SK-N-SH treated with all-trans-retinoic acid at 6 μM for 48 hours (cell line): ENCODE data around the gene SHISA2.

Experiments used
- ATAC-seq: fragments of 200-7000 bp; cut with Tn5 transposase; 3 replicates; pipeline ENCODE4 v1.9.1; 2020; ENCODE audit warnings: mild to moderate bottlenecking, moderate library complexity
- ARNTL ChIP-seq: fragments of 450-650 bp; formaldehyde crosslinking; IDR thresholded peaks from 2 replicates; pipeline ENCODE4 v1.5.0; 2020; ENCODE audit warnings: low read depth, mild to moderate bottlenecking, moderate library complexity, borderline replicate concordance
- BACH2 ChIP-seq: fragments of 250-450 bp; sonication (Bioruptor Pico); IDR thresholded peaks from 2 replicates; pipeline ENCODE4 v1.9.0; 2021; ENCODE audit warnings: mild to moderate bottlenecking, borderline replicate concordance
- CREB5 ChIP-seq: fragments of 250-450 bp; sonication (Bioruptor Pico); IDR thresholded peaks from 2 replicates; pipeline ENCODE4 v1.5.1; 2020; ENCODE audit warnings: low read depth, mild to moderate bottlenecking, moderate library complexity
- CSDC2 ChIP-seq: fragments of 250-450 bp; sonication (Bioruptor Pico); IDR thresholded peaks from 2 replicates; pipeline ENCODE4 v1.5.0; 2020; ENCODE audit warnings: mild to moderate bottlenecking, moderate library complexity
- CSRNP3 ChIP-seq: fragments of 250-450 bp; sonication (Bioruptor Pico); IDR thresholded peaks from 2 replicates; pipeline ENCODE4 v1.5.1; 2021; ENCODE audit warnings: mild to moderate bottlenecking, moderate library complexity
- ESRRG ChIP-seq: fragments of 250-450 bp; sonication (Bioruptor Pico); IDR thresholded peaks from 2 replicates; pipeline ENCODE4 v1.6.1; 2021; ENCODE audit warnings: mild to moderate bottlenecking
- GLIS3 ChIP-seq: fragments of 250-450 bp; sonication (Bioruptor Pico); IDR thresholded peaks from 2 replicates; pipeline ENCODE4 v1.5.0; 2020; ENCODE audit warnings: mild to moderate bottlenecking, moderate library complexity
- ISL1 ChIP-seq: fragments of 250-450 bp; sonication (Bioruptor Pico); IDR thresholded peaks from 2 replicates; pipeline ENCODE4 v2.1.2; 2022; ENCODE audit warnings: mild to moderate bottlenecking, moderate library complexity
- OSR1 ChIP-seq: fragments of 250-450 bp; sonication (Bioruptor Pico); IDR thresholded peaks from 2 replicates; pipeline ENCODE4 v1.8.0; 2022; ENCODE audit warnings: moderate library complexity, mild to moderate bottlenecking, inconsistent platforms
- POU6F1 ChIP-seq: fragments of 250-450 bp; sonication (Bioruptor Pico); IDR thresholded peaks from 2 replicates; pipeline ENCODE4 v1.8.0; 2021; ENCODE audit warnings: low read depth, mild to moderate bottlenecking, moderate library complexity, borderline replicate concordance
- PPARA ChIP-seq: fragments of 250-450 bp; sonication (Bioruptor Pico); IDR thresholded peaks from 2 replicates; pipeline ENCODE4 v1.5.0; 2020; ENCODE audit warnings: mild to moderate bottlenecking, borderline replicate concordance
- RARB ChIP-seq: fragments of 250-450 bp; sonication (Bioruptor Pico); IDR thresholded peaks from 2 replicates; pipeline ENCODE4 v1.8.0; 2021; ENCODE audit warnings: mild to moderate bottlenecking, moderate library complexity
- SNAI2 ChIP-seq: fragments of 250-450 bp; sonication (Bioruptor Pico); IDR thresholded peaks from 2 replicates; pipeline ENCODE4 v1.5.0; 2020; ENCODE audit warnings: mild to moderate bottlenecking, moderate library complexity
- TCF4 ChIP-seq: fragments of 250-450 bp; sonication (Bioruptor Pico); IDR thresholded peaks from 2 replicates; pipeline ENCODE4 v1.8.0; 2021; ENCODE audit warnings: mild to moderate bottlenecking, moderate library complexity, borderline replicate concordance
- TOX ChIP-seq: fragments of 250-450 bp; sonication (Bioruptor Pico); IDR thresholded peaks from 2 replicates; pipeline ENCODE4 v1.8.0; 2021; ENCODE audit warnings: mild to moderate bottlenecking, moderate library complexity, borderline replicate concordance
- ZC3H10 ChIP-seq: fragments of 250-450 bp; sonication (Bioruptor Pico); IDR thresholded peaks from 2 replicates; pipeline ENCODE4 v1.5.1; 2021; ENCODE audit warnings: mild to moderate bottlenecking, moderate library complexity
- ZFP3 ChIP-seq: fragments of 250-450 bp; sonication (Bioruptor Pico); IDR thresholded peaks from 2 replicates; pipeline ENCODE4 v1.5.0; 2020; ENCODE audit warnings: mild to moderate bottlenecking, moderate library complexity
- ZFP30 ChIP-seq: fragments of 450-650 bp; formaldehyde crosslinking; IDR thresholded peaks from 2 replicates; pipeline ENCODE4 v1.5.0; 2022; ENCODE audit warnings: mild to moderate bottlenecking, moderate library complexity
- ZNF70 ChIP-seq: fragments of 450-650 bp; formaldehyde crosslinking; IDR thresholded peaks from 2 replicates; pipeline ENCODE4 v1.5.0; 2020; ENCODE audit warnings: mild to moderate bottlenecking, moderate library complexity
- ZNF8 ChIP-seq: fragments of 450-650 bp; formaldehyde crosslinking; IDR thresholded peaks from 2 replicates; pipeline ENCODE4 v1.5.0; 2020; ENCODE audit warnings: mild to moderate bottlenecking, moderate library complexity
- TF ChIP-seq, protein P1 (sequence below): fragments of 250-450 bp; sonication (Bioruptor Pico); IDR thresholded peaks from 2 replicates; pipeline ENCODE4 v1.5.0; 2020; ENCODE audit warnings: mild to moderate bottlenecking, moderate library complexity
- TF ChIP-seq, protein P2 (sequence below): fragments of 250-450 bp; sonication (Bioruptor Pico); IDR thresholded peaks from 2 replicates; pipeline ENCODE4 v1.8.0; 2020; ENCODE audit warnings: mild to moderate bottlenecking, moderate library complexity, borderline replicate concordance

Gene SHISA2

GRCh38 chr13:26075498-26075897, 23.7 kb upstream of the SHISA2 start:
- no peak for ATAC-seq
- TF ChIP-seq ZC3H10 (CRISPR knock-in tag) (no peak), TOX (CRISPR knock-in tag) (no peak), GLIS3 (CRISPR knock-in tag) (no peak), TCF4 (CRISPR knock-in tag) (no peak), CSDC2 (no peak), RARB (CRISPR knock-in tag) (no peak), POU6F1 (CRISPR knock-in tag) (no peak), CSRNP3 (CRISPR knock-in tag) (no peak), SNAI2 (CRISPR knock-in tag) (no peak), ZNF70 (CRISPR knock-in tag) (no peak), ARNTL (CRISPR knock-in tag) (no peak), ZFP30 (CRISPR knock-in tag) (no peak), ESRRG (CRISPR knock-in tag) (no peak), ISL1 (no peak)
- TF ChIP-seq, protein P1, sequence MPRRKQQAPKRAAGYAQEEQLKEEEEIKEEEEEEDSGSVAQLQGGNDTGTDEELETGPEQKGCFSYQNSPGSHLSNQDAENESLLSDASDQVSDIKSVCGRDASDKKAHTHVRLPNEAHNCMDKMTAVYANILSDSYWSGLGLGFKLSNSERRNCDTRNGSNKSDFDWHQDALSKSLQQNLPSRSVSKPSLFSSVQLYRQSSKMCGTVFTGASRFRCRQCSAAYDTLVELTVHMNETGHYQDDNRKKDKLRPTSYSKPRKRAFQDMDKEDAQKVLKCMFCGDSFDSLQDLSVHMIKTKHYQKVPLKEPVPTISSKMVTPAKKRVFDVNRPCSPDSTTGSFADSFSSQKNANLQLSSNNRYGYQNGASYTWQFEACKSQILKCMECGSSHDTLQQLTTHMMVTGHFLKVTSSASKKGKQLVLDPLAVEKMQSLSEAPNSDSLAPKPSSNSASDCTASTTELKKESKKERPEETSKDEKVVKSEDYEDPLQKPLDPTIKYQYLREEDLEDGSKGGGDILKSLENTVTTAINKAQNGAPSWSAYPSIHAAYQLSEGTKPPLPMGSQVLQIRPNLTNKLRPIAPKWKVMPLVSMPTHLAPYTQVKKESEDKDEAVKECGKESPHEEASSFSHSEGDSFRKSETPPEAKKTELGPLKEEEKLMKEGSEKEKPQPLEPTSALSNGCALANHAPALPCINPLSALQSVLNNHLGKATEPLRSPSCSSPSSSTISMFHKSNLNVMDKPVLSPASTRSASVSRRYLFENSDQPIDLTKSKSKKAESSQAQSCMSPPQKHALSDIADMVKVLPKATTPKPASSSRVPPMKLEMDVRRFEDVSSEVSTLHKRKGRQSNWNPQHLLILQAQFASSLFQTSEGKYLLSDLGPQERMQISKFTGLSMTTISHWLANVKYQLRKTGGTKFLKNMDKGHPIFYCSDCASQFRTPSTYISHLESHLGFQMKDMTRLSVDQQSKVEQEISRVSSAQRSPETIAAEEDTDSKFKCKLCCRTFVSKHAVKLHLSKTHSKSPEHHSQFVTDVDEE (CRISPR knock-in tag): no peak

DNA sequence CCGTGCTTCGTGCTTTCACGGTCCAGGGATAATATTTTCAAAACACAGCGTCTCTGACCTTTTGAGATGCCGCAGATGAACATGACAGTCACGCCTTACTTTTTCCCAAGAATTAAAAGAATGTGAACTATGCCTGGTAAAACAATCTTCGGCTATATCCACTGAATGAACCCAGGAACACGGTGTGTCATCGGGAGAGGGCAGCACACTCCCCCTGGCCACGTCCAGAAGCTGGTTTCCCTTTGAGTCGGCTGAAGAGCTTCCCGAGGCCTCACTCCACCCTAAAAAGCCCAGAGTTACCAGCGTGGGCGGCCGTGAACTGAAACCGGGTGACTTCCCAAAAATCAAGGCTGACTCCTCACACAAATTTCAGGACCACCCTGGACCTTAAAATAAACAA, 22.9 kb upstream of the SHISA2 start:
- TF ChIP-seq PPARA (CRISPR knock-in tag): no peak
- TF ChIP-seq, protein P2, sequence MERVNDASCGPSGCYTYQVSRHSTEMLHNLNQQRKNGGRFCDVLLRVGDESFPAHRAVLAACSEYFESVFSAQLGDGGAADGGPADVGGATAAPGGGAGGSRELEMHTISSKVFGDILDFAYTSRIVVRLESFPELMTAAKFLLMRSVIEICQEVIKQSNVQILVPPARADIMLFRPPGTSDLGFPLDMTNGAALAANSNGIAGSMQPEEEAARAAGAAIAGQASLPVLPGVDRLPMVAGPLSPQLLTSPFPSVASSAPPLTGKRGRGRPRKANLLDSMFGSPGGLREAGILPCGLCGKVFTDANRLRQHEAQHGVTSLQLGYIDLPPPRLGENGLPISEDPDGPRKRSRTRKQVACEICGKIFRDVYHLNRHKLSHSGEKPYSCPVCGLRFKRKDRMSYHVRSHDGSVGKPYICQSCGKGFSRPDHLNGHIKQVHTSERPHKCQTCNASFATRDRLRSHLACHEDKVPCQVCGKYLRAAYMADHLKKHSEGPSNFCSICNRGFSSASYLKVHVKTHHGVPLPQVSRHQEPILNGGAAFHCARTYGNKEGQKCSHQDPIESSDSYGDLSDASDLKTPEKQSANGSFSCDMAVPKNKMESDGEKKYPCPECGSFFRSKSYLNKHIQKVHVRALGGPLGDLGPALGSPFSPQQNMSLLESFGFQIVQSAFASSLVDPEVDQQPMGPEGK (CRISPR knock-in tag): no peak
- TF ChIP-seq CSRNP3 (CRISPR knock-in tag): no peak
- TF ChIP-seq SNAI2 (CRISPR knock-in tag): no peak
- no peak for TF ChIP-seq TCF4 (CRISPR knock-in tag)
- no peak for TF ChIP-seq ZNF8
- no peak for TF ChIP-seq RARB (CRISPR knock-in tag)
- TF ChIP-seq, protein P1 (CRISPR knock-in tag): no peak
- TF ChIP-seq ESRRG (CRISPR knock-in tag): no peak
- TF ChIP-seq POU6F1 (CRISPR knock-in tag): no peak
- no peak for TF ChIP-seq OSR1
- no peak for TF ChIP-seq TOX (CRISPR knock-in tag)
- no peak for TF ChIP-seq GLIS3 (CRISPR knock-in tag)
- TF ChIP-seq ZC3H10 (CRISPR knock-in tag): no peak
- TF ChIP-seq CREB5: no peak
- TF ChIP-seq BACH2: no peak
- TF ChIP-seq ZNF70 (CRISPR knock-in tag): no peak
- TF ChIP-seq ZFP3 (CRISPR knock-in tag): no peak
- peak; percentile 58; the same call in 2 of the 3 replicates for ATAC-seq

- peak; percentile 93 for ATAC-seq
Measured at GRCh38 chr13:26072335-26072734, 20.5 kb upstream of the SHISA2 start.
